KMS-11 (cell line): ENCODE measurements around the gene STAT4.

Experiments
- H2AFZ ChIP-seq: fragments of 200-600 bp; sonication (generic); 2 replicates; pipeline ENCODE4 v1.6.1; 2016; ENCODE audit warnings: antibody characterized with exemption, mixed run types, low read depth
- H3K27ac ChIP-seq: fragments of 200-600 bp; sonication (generic); 2 replicates; pipeline ENCODE4 v1.6.1; 2016; ENCODE audit warnings: mild to moderate bottlenecking, mixed run types
- H3K27me3 ChIP-seq: fragments of 200-600 bp; sonication (generic); 2 replicates; pipeline ENCODE4 v1.6.1; 2017; ENCODE audit warnings: mild to moderate bottlenecking, low read depth, mixed run types, moderate library complexity; ENCODE audit not compliant: insufficient read depth
- H3K36me3 ChIP-seq: fragments of 200-600 bp; sonication (generic); 2 replicates; pipeline ENCODE4 v1.6.1; 2017; ENCODE audit warnings: mild to moderate bottlenecking, mixed run types; ENCODE audit not compliant: insufficient read depth
- H3K4me1 ChIP-seq: fragments of 200-600 bp; sonication (generic); 2 replicates; pipeline ENCODE4 v1.6.1; 2016; ENCODE audit warnings: mild to moderate bottlenecking, low read depth, mixed run types; ENCODE audit not compliant: poor library complexity, severe bottlenecking
- H3K4me2 ChIP-seq: fragments of 200-600 bp; sonication (generic); 2 replicates; pipeline ENCODE4 v1.7.0; 2016; ENCODE audit warnings: mild to moderate bottlenecking, mixed run types
- H3K4me3 ChIP-seq: fragments of 200-600 bp; sonication (generic); IDR thresholded peaks from 2 replicates; pipeline ENCODE4 v1.6.1; 2017; ENCODE audit warnings: low read depth, low read length, mixed read lengths; ENCODE audit not compliant: insufficient read depth
- H3K79me2 ChIP-seq: fragments of 200-600 bp; sonication (generic); 2 replicates; pipeline ENCODE4 v1.6.1; 2016; ENCODE audit warnings: low read depth, mixed run types; ENCODE audit not compliant: insufficient read depth
- H3K9ac ChIP-seq: fragments of 200-600 bp; sonication (generic); 2 replicates; pipeline ENCODE4 v1.6.1; 2016; ENCODE audit warnings: mild to moderate bottlenecking, mixed run types
- H4K20me1 ChIP-seq: fragments of 200-600 bp; sonication (generic); 2 replicates; pipeline ENCODE4 v1.6.1; 2016; ENCODE audit warnings: mild to moderate bottlenecking, mixed run types; ENCODE audit not compliant: insufficient read depth
- CTCF ChIP-seq: fragments of 200-600 bp; sonication (generic); conservative IDR thresholded peaks from 2 replicates; pipeline ENCODE4 v1.6.1; 2017; ENCODE audit warnings: low read depth, mild to moderate bottlenecking, antibody characterized with exemption, low read length, moderate library complexity, mixed read lengths

The STAT4 gene

GRCh38 chr2:191128172-191128910 is 22.5 kb downstream of the STAT4 start:
- Histone ChIP-seq H3K9ac (no peak overlapping the region), H2AFZ (no peak overlapping the region), H3K4me1 (no peaks in the 10 kb centered on the region)

DNA sequence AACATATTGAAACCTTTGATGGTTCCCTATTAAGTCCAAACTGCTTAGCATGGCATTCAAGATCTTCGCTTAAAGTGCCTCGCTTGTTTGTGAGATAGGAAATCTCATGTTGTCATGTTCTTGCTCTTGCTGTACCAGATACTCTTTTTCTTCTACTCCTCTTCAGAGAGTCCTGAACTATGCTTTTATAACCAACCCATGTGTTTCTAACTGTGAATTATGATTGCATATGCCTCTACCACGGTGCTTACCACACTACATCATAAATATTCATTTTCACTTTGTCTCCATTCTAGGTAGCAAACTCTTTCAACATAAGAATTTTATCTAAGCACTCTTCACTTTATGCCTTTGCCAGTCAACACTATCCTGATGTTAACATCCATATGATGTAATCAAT is 23.6 kb downstream of the STAT4 start:
- TF ChIP-seq CTCF: no peak
- no peaks in the 10 kb centered on the region for H3K36me3 ChIP-seq
- H3K79me2 ChIP-seq: no peaks in the 10 kb centered on the region
- no peak overlapping the region for H3K4me3 ChIP-seq
- no peaks in the 10 kb centered on the region for H3K27me3 ChIP-seq
- no peak overlapping the region for H3K9ac ChIP-seq
- no peak overlapping the region for H2AFZ ChIP-seq
- H3K4me1 ChIP-seq: no peaks in the 10 kb centered on the region
- H4K20me1 ChIP-seq: no peaks in the 10 kb centered on the region
- no peak overlapping the region for H3K4me2 ChIP-seq
- H3K27ac ChIP-seq: no peak overlapping the region

More at GRCh38 chr2:191128172-191128910, 22.5 kb downstream of the STAT4 start:
- no peak for TF ChIP-seq CTCF
- no peak overlapping the region for H3K27ac ChIP-seq
- H3K4me2 ChIP-seq: no peak overlapping the region
- no peaks in the 10 kb centered on the region for H3K79me2 ChIP-seq
- no peaks in the 10 kb centered on the region for H4K20me1 ChIP-seq
- no peak overlapping the region for H3K4me3 ChIP-seq
- no peaks in the 10 kb centered on the region for H3K36me3 ChIP-seq
- H3K27me3 ChIP-seq: no peaks in the 10 kb centered on the region

DNA sequence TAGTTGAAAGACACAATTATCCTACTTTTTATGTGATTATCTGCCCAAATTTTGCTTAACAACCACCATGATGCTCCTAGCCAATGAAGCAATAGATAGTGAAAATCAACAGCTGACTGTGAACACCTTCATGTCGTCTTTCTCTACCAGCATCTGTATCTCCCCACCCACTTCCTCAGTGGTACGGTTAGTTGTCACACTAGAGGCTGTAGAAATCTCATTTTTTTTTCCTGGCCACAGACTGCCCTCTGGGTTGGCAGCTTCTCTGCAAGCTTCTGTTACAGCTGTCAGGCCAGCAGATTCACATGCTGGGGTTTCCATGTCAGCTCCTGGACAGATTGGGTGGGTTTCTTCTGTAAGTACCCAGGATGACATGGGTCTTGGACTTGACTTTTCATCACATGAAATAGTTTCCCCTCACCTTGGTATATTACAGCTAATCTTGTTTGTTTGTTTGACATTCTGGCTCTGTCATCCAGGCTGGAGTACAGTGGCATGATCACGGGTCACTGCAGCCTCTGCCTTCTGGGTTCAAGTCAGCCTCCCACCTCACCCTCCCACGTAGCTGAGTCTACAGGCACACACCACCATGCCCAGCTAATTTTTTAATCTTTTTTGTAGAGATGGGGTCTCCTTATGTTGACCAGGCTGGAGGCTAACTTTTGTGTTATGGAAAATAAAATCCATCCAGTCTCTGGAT is 24.3 kb downstream of the STAT4 start:
- H2AFZ ChIP-seq: no peak overlapping the region
- H3K4me2 ChIP-seq: no peak overlapping the region
- H3K4me3 ChIP-seq: no peak overlapping the region
- H3K4me1 ChIP-seq: no peaks in the 10 kb centered on the region
- H4K20me1 ChIP-seq: no peaks in the 10 kb centered on the region
- H3K27me3 ChIP-seq: no peaks in the 10 kb centered on the region
- no peaks in the 10 kb centered on the region for H3K36me3 ChIP-seq
- no peaks in the 10 kb centered on the region for H3K79me2 ChIP-seq
- no peak overlapping the region for H3K9ac ChIP-seq
- TF ChIP-seq CTCF: no peak
- no peak overlapping the region for H3K27ac ChIP-seq

- no peak overlapping the region for H2AFZ ChIP-seq
- H4K20me1 ChIP-seq: no peaks in the 10 kb centered on the region
- no peak for TF ChIP-seq CTCF
- no peak overlapping the region for H3K4me2 ChIP-seq
- H3K36me3 ChIP-seq: no peaks in the 10 kb centered on the region
- H3K79me2 ChIP-seq: no peaks in the 10 kb centered on the region
- no peaks in the 10 kb centered on the region for H3K27me3 ChIP-seq
- H3K27ac ChIP-seq: no peak overlapping the region
- H3K4me3 ChIP-seq: no peak overlapping the region
- H3K4me1 ChIP-seq: no peaks in the 10 kb centered on the region
- H3K9ac ChIP-seq: no peak overlapping the region
These were observed 25.1 kb downstream of the STAT4 start for GRCh38 chr2:191125646-191126045.
